Measurements from ENCODE around the gene MYO15A.

Gene MYO15A

DNA sequence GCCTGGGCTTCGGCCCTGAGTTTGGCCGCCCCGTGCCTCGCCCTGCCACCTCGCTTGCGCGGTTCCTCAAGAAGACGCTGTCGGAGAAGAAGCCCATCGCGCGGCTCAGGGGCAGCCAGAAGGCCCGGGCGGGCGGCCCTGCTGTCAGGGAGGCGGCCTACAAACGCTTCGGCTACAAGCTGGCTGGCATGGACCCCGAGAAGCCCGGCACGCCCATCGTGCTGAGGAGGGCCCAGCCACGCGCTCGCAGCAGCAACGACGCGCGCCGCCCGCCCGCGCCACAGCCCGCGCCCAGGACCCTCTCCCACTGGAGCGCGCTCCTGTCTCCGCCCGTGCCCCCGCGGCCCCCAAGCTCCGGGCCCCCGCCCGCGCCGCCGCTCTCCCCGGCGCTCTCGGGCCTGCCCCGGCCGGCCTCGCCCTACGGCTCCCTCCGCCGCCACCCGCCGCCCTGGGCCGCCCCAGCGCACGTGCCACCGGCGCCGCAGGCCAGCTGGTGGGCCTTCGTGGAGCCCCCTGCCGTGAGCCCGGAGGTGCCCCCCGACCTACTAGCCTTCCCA lies 12.0 kb downstream of the MYO15A start:
- Histone ChIP-seq H2AFZ (ENCODE audit: low read length) (no peak overlapping the region), H3K27me3 (ENCODE audit: insufficient read depth, low read length, poor library complexity, severe bottlenecking) (no peaks in the 10 kb centered on the region), H3K4me2 (ENCODE audit: low read depth, low read length, poor library complexity, severe bottlenecking) (no peak overlapping the region), H3F3A (ENCODE audit: low read depth) (no peaks in the 10 kb centered on the region), H3K9ac (ENCODE audit: low read depth, low read length, poor library complexity, severe bottlenecking) (no peak overlapping the region), H3K4me1 (ENCODE audit: insufficient read depth, low read length, poor library complexity, severe bottlenecking) (no peaks in the 10 kb centered on the region), H3K9me2 (replicated peaks; ENCODE audit: low read depth, low read length) (no peaks in the 10 kb centered on the region), H3K4me3 (ENCODE audit: low read length, poor library complexity, severe bottlenecking) (no peak overlapping the region), H4K20me1 (ENCODE audit: insufficient read depth, low read length, poor library complexity, severe bottlenecking) (no peaks in the 10 kb centered on the region), H3K9me3 (ENCODE audit: insufficient read depth, low read depth, low read length) (no peaks in the 10 kb centered on the region), H3K79me2 (ENCODE audit: insufficient read depth, low read length) (no peaks in the 10 kb centered on the region), H3K36me3 (ENCODE audit: insufficient read depth, low read length) (no peaks in the 10 kb centered on the region)
- no peak for TF ChIP-seq EZH2phosphoT487 (IDR thresholded peaks at IDR 0.05; ENCODE audit: borderline replicate concordance)
- TF ChIP-seq, protein P1, sequence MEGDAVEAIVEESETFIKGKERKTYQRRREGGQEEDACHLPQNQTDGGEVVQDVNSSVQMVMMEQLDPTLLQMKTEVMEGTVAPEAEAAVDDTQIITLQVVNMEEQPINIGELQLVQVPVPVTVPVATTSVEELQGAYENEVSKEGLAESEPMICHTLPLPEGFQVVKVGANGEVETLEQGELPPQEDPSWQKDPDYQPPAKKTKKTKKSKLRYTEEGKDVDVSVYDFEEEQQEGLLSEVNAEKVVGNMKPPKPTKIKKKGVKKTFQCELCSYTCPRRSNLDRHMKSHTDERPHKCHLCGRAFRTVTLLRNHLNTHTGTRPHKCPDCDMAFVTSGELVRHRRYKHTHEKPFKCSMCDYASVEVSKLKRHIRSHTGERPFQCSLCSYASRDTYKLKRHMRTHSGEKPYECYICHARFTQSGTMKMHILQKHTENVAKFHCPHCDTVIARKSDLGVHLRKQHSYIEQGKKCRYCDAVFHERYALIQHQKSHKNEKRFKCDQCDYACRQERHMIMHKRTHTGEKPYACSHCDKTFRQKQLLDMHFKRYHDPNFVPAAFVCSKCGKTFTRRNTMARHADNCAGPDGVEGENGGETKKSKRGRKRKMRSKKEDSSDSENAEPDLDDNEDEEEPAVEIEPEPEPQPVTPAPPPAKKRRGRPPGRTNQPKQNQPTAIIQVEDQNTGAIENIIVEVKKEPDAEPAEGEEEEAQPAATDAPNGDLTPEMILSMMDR (conservative IDR thresholded peaks at IDR 0.05; ENCODE audit: low read length): no peak

DNA sequence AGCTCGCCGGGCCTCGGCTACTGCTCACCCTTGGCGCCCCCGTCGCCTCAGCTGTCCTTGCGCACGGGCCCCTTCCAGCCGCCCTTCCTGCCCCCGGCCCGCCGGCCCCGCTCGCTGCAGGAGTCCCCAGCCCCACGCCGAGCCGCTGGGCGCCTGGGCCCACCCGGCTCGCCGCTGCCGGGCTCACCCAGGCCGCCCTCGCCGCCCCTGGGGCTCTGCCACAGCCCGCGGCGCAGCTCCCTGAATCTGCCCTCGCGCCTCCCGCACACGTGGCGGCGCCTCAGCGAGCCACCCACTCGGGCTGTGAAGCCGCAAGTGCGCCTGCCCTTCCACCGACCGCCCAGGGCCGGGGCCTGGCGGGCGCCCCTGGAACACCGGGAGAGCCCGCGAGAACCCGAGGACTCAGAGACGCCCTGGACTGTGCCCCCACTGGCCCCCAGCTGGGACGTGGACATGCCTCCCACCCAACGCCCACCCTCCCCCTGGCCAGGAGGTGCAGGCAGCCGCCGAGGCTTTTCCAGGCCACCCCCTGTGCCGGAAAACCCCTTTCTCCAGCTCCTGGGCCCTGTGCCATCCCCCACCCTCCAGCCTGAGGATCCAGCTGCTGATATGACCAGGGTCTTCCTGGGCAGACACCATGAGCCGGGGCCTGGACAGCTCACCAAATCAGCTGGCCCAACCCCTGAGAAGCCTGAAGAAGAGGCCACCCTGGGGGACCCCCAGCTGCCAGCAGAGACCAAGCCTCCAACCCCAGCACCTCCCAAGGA lies 12.8 kb downstream of the MYO15A start:
- H3K4me3 ChIP-seq (ENCODE audit: low read length, poor library complexity, severe bottlenecking): no peak overlapping the region
- no peaks in the 10 kb centered on the region for H3K36me3 ChIP-seq (ENCODE audit: insufficient read depth, low read length)
- no peaks in the 10 kb centered on the region for H3F3A ChIP-seq (ENCODE audit: low read depth)

DNA sequence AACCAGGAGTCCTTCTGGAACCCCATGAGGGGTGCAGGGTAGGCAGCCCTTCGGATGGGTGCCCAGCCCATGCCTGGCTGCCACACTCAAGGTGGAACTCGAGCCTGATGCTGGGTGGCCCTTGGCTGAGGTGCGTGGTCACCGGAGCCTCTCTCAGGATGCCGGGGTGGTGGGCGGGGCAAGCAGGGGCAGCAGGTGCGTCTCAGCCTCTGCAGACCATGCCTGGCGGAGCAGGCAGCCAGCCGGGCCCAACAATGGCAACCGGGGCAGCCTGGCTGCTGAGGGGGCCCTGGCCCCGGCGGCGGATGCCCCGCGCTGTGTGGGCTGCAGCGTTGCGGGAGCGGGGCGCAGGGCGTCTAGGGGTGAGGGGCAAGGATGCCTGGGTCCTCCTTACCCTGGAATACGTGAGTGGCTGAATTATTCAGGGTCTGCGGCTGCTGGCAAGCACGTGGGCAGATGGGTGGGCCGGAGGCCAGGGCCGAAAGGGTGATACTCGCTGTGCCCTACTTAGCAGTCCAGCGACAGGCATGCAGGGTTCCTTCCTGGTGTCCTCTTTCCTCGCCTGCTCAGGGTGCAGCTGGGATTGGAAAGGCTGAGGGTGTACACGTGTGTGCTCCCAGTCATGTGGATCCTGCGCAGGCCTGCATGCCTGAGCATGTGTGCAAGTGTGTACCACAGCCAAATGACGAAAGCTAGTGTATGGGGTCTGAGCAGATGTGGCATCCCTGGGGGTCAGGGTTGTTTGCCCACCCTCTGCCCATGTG lies 14.6 kb downstream of the MYO15A start:
- no peaks in the 10 kb centered on the region for H3K9me2 ChIP-seq (replicated peaks; ENCODE audit: low read depth, low read length)
- no peak overlapping the region for H3K4me3 ChIP-seq (ENCODE audit: low read length, poor library complexity, severe bottlenecking)
- H3K27me3 ChIP-seq (ENCODE audit: insufficient read depth, low read length, poor library complexity, severe bottlenecking): no peaks in the 10 kb centered on the region
- no peak overlapping the region for H3K4me2 ChIP-seq (ENCODE audit: low read depth, low read length, poor library complexity, severe bottlenecking)
- H3K79me2 ChIP-seq (ENCODE audit: insufficient read depth, low read length): no peaks in the 10 kb centered on the region
- no peak overlapping the region for H3K9ac ChIP-seq (ENCODE audit: low read depth, low read length, poor library complexity, severe bottlenecking)
- no peaks in the 10 kb centered on the region for H3K4me1 ChIP-seq (ENCODE audit: insufficient read depth, low read length, poor library complexity, severe bottlenecking)
- H3F3A ChIP-seq (ENCODE audit: low read depth): no peaks in the 10 kb centered on the region
- TF ChIP-seq, protein P1 (conservative IDR thresholded peaks at IDR 0.05; ENCODE audit: low read length): no peak
- no peak for TF ChIP-seq EZH2phosphoT487 (IDR thresholded peaks at IDR 0.05; ENCODE audit: borderline replicate concordance)
- no peak overlapping the region for H2AFZ ChIP-seq (ENCODE audit: low read length)
- H3K36me3 ChIP-seq (ENCODE audit: insufficient read depth, low read length): no peaks in the 10 kb centered on the region
- no peaks in the 10 kb centered on the region for H4K20me1 ChIP-seq (ENCODE audit: insufficient read depth, low read length, poor library complexity, severe bottlenecking)
- H3K9me3 ChIP-seq (ENCODE audit: insufficient read depth, low read depth, low read length): no peaks in the 10 kb centered on the region

More for the DNA sequence above, 12.8 kb downstream of the MYO15A start:
- Histone ChIP-seq H3K9ac (ENCODE audit: low read depth, low read length, poor library complexity, severe bottlenecking) (no peak overlapping the region), H3K4me1 (ENCODE audit: insufficient read depth, low read length, poor library complexity, severe bottlenecking) (no peaks in the 10 kb centered on the region), H4K20me1 (ENCODE audit: insufficient read depth, low read length, poor library complexity, severe bottlenecking) (no peaks in the 10 kb centered on the region), H3K9me3 (ENCODE audit: insufficient read depth, low read depth, low read length) (no peaks in the 10 kb centered on the region), H2AFZ (ENCODE audit: low read length) (no peak overlapping the region), H3K79me2 (ENCODE audit: insufficient read depth, low read length) (no peaks in the 10 kb centered on the region), H3K4me2 (ENCODE audit: low read depth, low read length, poor library complexity, severe bottlenecking) (no peak overlapping the region), H3K27me3 (ENCODE audit: insufficient read depth, low read length, poor library complexity, severe bottlenecking) (no peaks in the 10 kb centered on the region), H3K9me2 (replicated peaks; ENCODE audit: low read depth, low read length) (no peaks in the 10 kb centered on the region)
- TF ChIP-seq EZH2phosphoT487 (IDR thresholded peaks at IDR 0.05; ENCODE audit: borderline replicate concordance): no peak
- TF ChIP-seq, protein P1 (conservative IDR thresholded peaks at IDR 0.05; ENCODE audit: low read length): no peak

Data from Loucy (cell line).